Epidermal melanocyte (primary cell): Measurements from ENCODE around the gene ZNF180.
A peak's percentile ranks its signal among the peaks of the same experiment; 100 is the strongest.
"Not testable (repeated sequence)": the region's sequence is repeated elsewhere in the genome, so short reads cannot be mapped to it uniquely, and the experiment has no call there.

Experiments used
- DNase-seq: peaks from one replicate; pipeline ENCODE4 v3.0.0; 2011; ENCODE audit warnings: low spot score; ENCODE audit not compliant: insufficient read length

Gene ZNF180

GRCh38 chr19:44499962-44500949, at the start of gene ZNF180:
TSS of gene ZNF180 (minus strand) at chr19:44500522. CDS start at chr19:44497334, 3,188 bp downstream.
- peak; percentile 95 for DNase-seq

- DNase-seq: no peak
Observed at GRCh38 chr19:44549507-44549906, 49.2 kb upstream of the ZNF180 start.

- no peak for DNase-seq
Observed at GRCh38 chr19:44548736-44549135, 48.4 kb upstream of the ZNF180 start.

GRCh38 chr19:44544031-44544430, 43.7 kb upstream of the ZNF180 start:
- no peak for DNase-seq

- DNase-seq: no peak
Observed at GRCh38 chr19:44542671-44543070, 42.3 kb upstream of the ZNF180 start.

GRCh38 chr19:44540736-44541135, 40.4 kb upstream of the ZNF180 start:
- DNase-seq: no peak

GRCh38 chr19:44539991-44540390, 39.7 kb upstream of the ZNF180 start:
- DNase-seq: no peak

- DNase-seq: no peak
Observed at GRCh38 chr19:44539236-44539826, 39.0 kb upstream of the ZNF180 start.

- not testable (repeated sequence) for DNase-seq
Observed at GRCh38 chr19:44535361-44535760, 35.0 kb upstream of the ZNF180 start.

GRCh38 chr19:44532819-44533218, 32.5 kb upstream of the ZNF180 start:
- DNase-seq: no peak

GRCh38 chr19:44530777-44531176, 30.5 kb upstream of the ZNF180 start:
- DNase-seq: no peak

- no peak for DNase-seq
Observed at GRCh38 chr19:44529536-44529935, 29.2 kb upstream of the ZNF180 start, which contains the start of gene CEACAM20. TSS of gene CEACAM20 (minus strand) at chr19:44529675. CDS start at chr19:44529509, 166 bp downstream.

GRCh38 chr19:44527554-44527953, 27.2 kb upstream of the ZNF180 start:
- DNase-seq: no peak

- DNase-seq: no peak
Observed at GRCh38 chr19:44525721-44526430, 25.6 kb upstream of the ZNF180 start.

GRCh38 chr19:44521370-44521769, 21.0 kb upstream of the ZNF180 start:
- no peak for DNase-seq

- DNase-seq: no peak
Observed at GRCh38 chr19:44517146-44517545, 16.8 kb upstream of the ZNF180 start.

- no peak for DNase-seq
Observed at GRCh38 chr19:44515907-44516306, 15.6 kb upstream of the ZNF180 start.

GRCh38 chr19:44515031-44515430, 14.7 kb upstream of the ZNF180 start:
- no peak for DNase-seq

- DNase-seq: no peak
Observed at GRCh38 chr19:44512326-44513298, 12.3 kb upstream of the ZNF180 start.

GRCh38 chr19:44509478-44509877, 9.2 kb upstream of the ZNF180 start:
- no peak for DNase-seq

GRCh38 chr19:44499559-44499958, 763 bp downstream of the ZNF180 start:
- DNase-seq: no peak
